H1 (cell line): ENCODE data around the gene OSCP1.

Source experiments
- CBX5 ChIP-seq: fragments of 300-800, 300-1000 bp; sonication (generic); IDR thresholded peaks from 2 replicates; pipeline ENCODE4 v1.7.1; 2016; ENCODE audit warnings: antibody characterized with exemption, low read length, low read depth
- CEBPB ChIP-seq: IDR thresholded peaks from 2 replicates; pipeline ENCODE4 v1.6.1; 2012; ENCODE audit warnings: low read depth, low read length
- CTCF ChIP-seq, 3 experiments: IDR thresholded peaks; 1 replicate in 2 of 3; 2 replicates in 1 of 3; pipeline versions ENCODE4 v1.5.1 to v1.6.1; 2011; ENCODE audit warnings: low read length in 3 of 3, mild to moderate bottlenecking in 3 of 3, inconsistent platforms in 2 of 3, low read depth in 1 of 3, moderate library complexity in 1 of 3; ENCODE audit not compliant: insufficient read depth in 1 of 3; ENCODE audit errors: control extremely low read depth in 1 of 3
- GABPA ChIP-seq: IDR thresholded peaks from 2 replicates; pipeline ENCODE4 v1.6.1; 2011; ENCODE audit warnings: mild to moderate bottlenecking, low read length, moderate library complexity, borderline replicate concordance; ENCODE audit not compliant: insufficient read depth
- JUN ChIP-seq: IDR thresholded peaks from 2 replicates; pipeline ENCODE4 v1.6.1; 2011; ENCODE audit warnings: low read depth, mild to moderate bottlenecking, improper control_type of control experiment, low read length
- JUND ChIP-seq: IDR thresholded peaks from 2 replicates; pipeline ENCODE4 v1.6.1; 2011; ENCODE audit warnings: mild to moderate bottlenecking, improper control_type of control experiment, low read length
- KDM1A ChIP-seq: fragments of 200-600, 300-600 bp; sonication (generic); IDR thresholded peaks from 2 replicates; pipeline ENCODE4 v1.7.1; 2016; ENCODE audit warnings: mild to moderate bottlenecking, low read length, borderline replicate concordance
- RAD21 ChIP-seq, 2 experiments: IDR thresholded peaks in 1 of 2; conservative IDR thresholded peaks in 1 of 2; 2 replicates each; pipeline ENCODE4 v1.6.1; 2011; ENCODE audit warnings: low read depth in 2 of 2, low read length in 2 of 2, improper control_type of control experiment in 1 of 2, inconsistent platforms in 1 of 2, mild to moderate bottlenecking in 1 of 2, moderate library complexity in 1 of 2
- USF2 ChIP-seq: IDR thresholded peaks from 2 replicates; pipeline ENCODE4 v1.6.1; 2011; ENCODE audit warnings: low read length, improper control_type of control experiment

GRCh38 chr1:36494971-36495370 lies 44.7 kb upstream of the OSCP1 start:
- TF ChIP-seq CTCF (IDR thresholded peaks at IDR 0.05; ENCODE audit: control extremely low read depth in 1 of 3, insufficient read depth in 1 of 3, low read depth in 1 of 3, low read length in 3 of 3) (no peak), CEBPB (no peak), USF2 (no peak), CBX5 (no peak), GABPA (no peak), KDM1A (no peak), JUN (no peak), JUND (no peak), RAD21 (IDR thresholded peaks at IDR 0.05 in 1 of 2, conservative IDR thresholded peaks at IDR 0.05 in 1 of 2; ENCODE audit: low read depth in 2 of 2, low read length in 2 of 2) (no peak)
